IMR-90 (cell line): ENCODE results near the gene CBX5. TPM values are rescaled to one million over a fixed set of nuclear protein-coding genes. Genes with fewer than 3 reads are reported as not detected.
A peak's percentile ranks its signal among the peaks of the same experiment; 100 is the strongest.

Experiments
- ATAC-seq: fragments of 200-7000 bp; cut with Tn5 transposase; 2 replicates; pipeline ENCODE4 v1.9.1; 2020; ENCODE audit warnings: low read depth, mild to moderate bottlenecking, moderate library complexity
- BruUV-seq: library from RNA; stranded (reverse); fragments of 400-500 nt; replicated peaks from 2 replicates; lab custom pipeline; 2021; lab: Mats Ljungman, UMichigan
- CTCF ChIA-PET: fragments of 300-600 bp; formaldehyde crosslinking; extraction: SDS; loops from one replicate; lab custom pipeline; 2021; ENCODE audit warnings: antibody characterized with exemption; lab: Yijun Ruan, JAX
- POLR2A ChIA-PET: fragments of 300-600 bp; sonication (Branson Sonifier 250); formaldehyde crosslinking; loops from one replicate; lab custom pipeline; 2022; ENCODE audit warnings: antibody characterized with exemption; ENCODE audit not compliant: unreplicated experiment; lab: Charles Lee
- DNase-seq: peaks from one replicate; pipeline ENCODE4 v3.0.0; 2013
- H2AFZ ChIP-seq: replicated peaks from 2 replicates; pipeline ENCODE3; 2013; ENCODE audit warnings: low read length, mild to moderate bottlenecking; ENCODE audit not compliant: poor library complexity
- H2AK5ac ChIP-seq: 2 replicates; pipeline ENCODE4 v1.6.1; 2013; ENCODE audit warnings: low read depth, low read length, inconsistent platforms
- H2AK9ac ChIP-seq: replicated peaks from 2 replicates; pipeline ENCODE3; 2013; ENCODE audit warnings: mild to moderate bottlenecking, low read depth, low read length, moderate library complexity; ENCODE audit not compliant: poor library complexity
- H2BK120ac ChIP-seq: 2 replicates; pipeline ENCODE4 v1.6.1; 2013; ENCODE audit warnings: low read depth, low read length, inconsistent platforms
- H2BK15ac ChIP-seq: 3 replicates; pipeline ENCODE4 v1.6.1; 2013; ENCODE audit warnings: low read depth, low read length, inconsistent platforms
- H2BK20ac ChIP-seq: 2 replicates; pipeline ENCODE4 v1.6.1; 2013; ENCODE audit warnings: low read depth, mild to moderate bottlenecking, inconsistent platforms, low read length, moderate library complexity
- H2BK5ac ChIP-seq: 2 replicates; pipeline ENCODE4 v1.6.1; 2013; ENCODE audit warnings: mild to moderate bottlenecking, low read depth, low read length, inconsistent platforms; ENCODE audit not compliant: poor library complexity, severe bottlenecking
- H3K14ac ChIP-seq: replicated peaks from 2 replicates; pipeline ENCODE4 v1.6.1; 2013; ENCODE audit warnings: low read depth, low read length, inconsistent platforms
- H3K18ac ChIP-seq: 2 replicates; pipeline ENCODE4 v1.6.1; 2013; ENCODE audit warnings: low read depth, low read length, control low read depth
- H3K23ac ChIP-seq: 2 replicates; pipeline ENCODE4 v1.6.1; 2013; ENCODE audit warnings: low read depth, low read length, inconsistent platforms
- H3K27ac ChIP-seq: 2 replicates; pipeline ENCODE4 v1.5.1; 2013; ENCODE audit warnings: mild to moderate bottlenecking, control low read depth, low read length; ENCODE audit not compliant: insufficient read depth
- H3K27me3 ChIP-seq: 2 replicates; pipeline ENCODE4 v1.6.1; 2013; ENCODE audit warnings: low read length; ENCODE audit not compliant: control insufficient read depth, insufficient read depth
- H3K36me3 ChIP-seq: 2 replicates; pipeline ENCODE4 v1.6.1; 2013; ENCODE audit warnings: low read length, mixed read lengths; ENCODE audit not compliant: control insufficient read depth, insufficient read depth
- H3K4ac ChIP-seq: 2 replicates; pipeline ENCODE4 v1.6.1; 2013; ENCODE audit warnings: low read depth, low read length, inconsistent platforms
- H3K4me1 ChIP-seq: 2 replicates; pipeline ENCODE4 v1.6.1; 2013; ENCODE audit warnings: low read length, mixed read lengths; ENCODE audit not compliant: control insufficient read depth, insufficient read depth
- H3K4me2 ChIP-seq: 2 replicates; pipeline ENCODE4 v1.6.1; 2013; ENCODE audit warnings: low read depth, mild to moderate bottlenecking, control low read depth, low read length, moderate library complexity
- H3K4me3 ChIP-seq: 2 replicates; pipeline ENCODE4 v1.5.1; 2013; ENCODE audit warnings: low read depth, mild to moderate bottlenecking, control low read depth, low read length, moderate library complexity; ENCODE audit not compliant: insufficient read depth
- H3K56ac ChIP-seq: 2 replicates; pipeline ENCODE4 v1.6.1; 2013; ENCODE audit warnings: low read length, inconsistent platforms; ENCODE audit not compliant: insufficient read depth; ENCODE audit errors: extremely low read depth
- H3K79me1 ChIP-seq, 2 experiments: 2 replicates each; pipeline ENCODE4 v1.6.1; 2013; ENCODE audit warnings: low read length in 2 of 2, inconsistent platforms in 1 of 2, low read depth in 1 of 2
- H3K9ac ChIP-seq: 2 replicates; pipeline ENCODE4 v1.6.1; 2013; ENCODE audit warnings: low read depth, low read length, control low read depth
- H3K9me1 ChIP-seq: 2 replicates; pipeline ENCODE4 v1.6.1; 2013; ENCODE audit warnings: low read length, inconsistent platforms; ENCODE audit not compliant: insufficient read depth
- H3K9me3 ChIP-seq: 2 replicates; pipeline ENCODE4 v1.6.1; 2013; ENCODE audit warnings: low read length; ENCODE audit not compliant: control insufficient read depth, insufficient read depth
- H4K20me1 ChIP-seq: 2 replicates; pipeline ENCODE4 v1.6.1; 2013; ENCODE audit warnings: low read length, inconsistent platforms; ENCODE audit not compliant: insufficient read depth
- H4K5ac ChIP-seq: 2 replicates; pipeline ENCODE4 v1.6.1; 2013; ENCODE audit warnings: mild to moderate bottlenecking, low read depth, low read length, control low read depth
- H4K8ac ChIP-seq, 2 experiments: 2 replicates each; pipeline ENCODE4 v1.6.1; 2013; ENCODE audit warnings: low read depth in 2 of 2, low read length in 2 of 2, control low read depth in 1 of 2, inconsistent platforms in 1 of 2
- H4K91ac ChIP-seq: 2 replicates; pipeline ENCODE4 v1.6.1; 2013; ENCODE audit warnings: low read depth, low read length, inconsistent platforms; ENCODE audit not compliant: insufficient read depth
- CHD1 ChIP-seq: IDR thresholded peaks from 2 replicates; pipeline ENCODE4 v1.6.1; 2012; ENCODE audit warnings: low read depth, low read length, improper control_type of control experiment
- FOS ChIP-seq: fragments of 150-350 bp; IDR thresholded peaks from 2 replicates; pipeline ENCODE4 v1.6.1; 2016; ENCODE audit warnings: low read depth, low read length
- NFE2L2 ChIP-seq: fragments of 150-350 bp; IDR thresholded peaks from 2 replicates; pipeline ENCODE4 v1.6.1; 2016; ENCODE audit warnings: low read depth, mild to moderate bottlenecking, low read length
- POLR2A ChIP-seq: IDR thresholded peaks from 2 replicates; pipeline ENCODE4 v1.6.1; 2012; ENCODE audit warnings: mild to moderate bottlenecking, low read depth, low read length
- RAD21 ChIP-seq: IDR thresholded peaks from 2 replicates; pipeline ENCODE4 v1.6.1; 2012; ENCODE audit warnings: low read length, improper control_type of control experiment
- SMC3 ChIP-seq: fragments of 150-350 bp; IDR thresholded peaks from 2 replicates; pipeline ENCODE4 v1.6.1; 2016; ENCODE audit warnings: low read depth, mild to moderate bottlenecking, antibody characterized with exemption, low read length, moderate library complexity
- WGBS, 2 experiments: methylation state at CpG; one replicate each; pipeline versions ENCODE4 v1.1.5 to v1.1.7; 2013; ENCODE audit warnings: missing lambda C conversion rate in 2 of 2; ENCODE audit not compliant: insufficient read length in 1 of 2; ENCODE audit errors: extremely low coverage in 2 of 2; 5-methylcytosine and 5-hydroxymethylcytosine counted together
- dilution Hi-C: fragments of 300-500 bp; cut with HindIII; formaldehyde crosslinking; loops from one replicate; pipeline ENCODE4 v1.14.3; 2018; ENCODE audit warnings: low sequenced_read_pairs; ENCODE audit not compliant: unreplicated experiment
- in situ Hi-C: fragments of 300-500 bp; cut with MboI; formaldehyde crosslinking; loops from 3 replicates; pipeline ENCODE4 v1.14.3; 2019; ENCODE audit warnings: low sequenced_read_pairs, inconsistent platforms, mixed read lengths
- intact Hi-C: fragments of 100-400 bp; cut with micrococcal nuclease; formaldehyde crosslinking; loops from 2 replicates; pipeline ENCODE4 v1.10.0; 2022
- polyA plus RNA-seq, 3 experiments: library from polyadenylated mRNA; depleted of rRNA; stranded (reverse); fragments of >200 nt; gene quantifications; 2 replicates each; pipeline ENCODE4 v1.2.3, GENCODE V29; 2012; ENCODE audit warnings: low replicate concordance in 1 of 3
- total RNA-seq: library from RNA; depleted of rRNA; stranded (reverse); fragments of >200 nt; gene quantifications from 2 replicates; pipeline ENCODE4 v1.2.3, GENCODE V29; 2012
- TF ChIP-seq, protein P1 (sequence below): conservative IDR thresholded peaks from 2 replicates; pipeline ENCODE4 v1.5.1; 2012; ENCODE audit warnings: mild to moderate bottlenecking, low read depth, low read length, improper control_type of control experiment

CBX5 gene
- total and polyA plus RNA-seq, 2 of the 4 experiments (the other 2 are of a cell fraction): 18.0 to 40.9 TPM

- peak overlapping the region; percentile 14; the same call in 1 of the 2 replicates for H3K9ac ChIP-seq
- peak overlapping the region; percentile 37 for H3K18ac ChIP-seq
- peak; percentile 21 for ATAC-seq
- H3K4me3 ChIP-seq: no peak overlapping the region
- H3K36me3 ChIP-seq: peaks cover 4% of the 10 kb centered on the region; the same call in 1 of the 2 replicates
- no peaks in the 10 kb centered on the region for H3K27me3 ChIP-seq
- WGBS, 2 experiments: 33% methylated on average over 1 of the region's 5 CpGs; no CpG with 5 or more reads in 1 of the 2 experiments
- TF ChIP-seq RAD21 (no peak), POLR2A (no peak), NFE2L2 (no peak), CHD1 (no peak), SMC3 (no peak), FOS (no peak)
- TF ChIP-seq, protein P1, sequence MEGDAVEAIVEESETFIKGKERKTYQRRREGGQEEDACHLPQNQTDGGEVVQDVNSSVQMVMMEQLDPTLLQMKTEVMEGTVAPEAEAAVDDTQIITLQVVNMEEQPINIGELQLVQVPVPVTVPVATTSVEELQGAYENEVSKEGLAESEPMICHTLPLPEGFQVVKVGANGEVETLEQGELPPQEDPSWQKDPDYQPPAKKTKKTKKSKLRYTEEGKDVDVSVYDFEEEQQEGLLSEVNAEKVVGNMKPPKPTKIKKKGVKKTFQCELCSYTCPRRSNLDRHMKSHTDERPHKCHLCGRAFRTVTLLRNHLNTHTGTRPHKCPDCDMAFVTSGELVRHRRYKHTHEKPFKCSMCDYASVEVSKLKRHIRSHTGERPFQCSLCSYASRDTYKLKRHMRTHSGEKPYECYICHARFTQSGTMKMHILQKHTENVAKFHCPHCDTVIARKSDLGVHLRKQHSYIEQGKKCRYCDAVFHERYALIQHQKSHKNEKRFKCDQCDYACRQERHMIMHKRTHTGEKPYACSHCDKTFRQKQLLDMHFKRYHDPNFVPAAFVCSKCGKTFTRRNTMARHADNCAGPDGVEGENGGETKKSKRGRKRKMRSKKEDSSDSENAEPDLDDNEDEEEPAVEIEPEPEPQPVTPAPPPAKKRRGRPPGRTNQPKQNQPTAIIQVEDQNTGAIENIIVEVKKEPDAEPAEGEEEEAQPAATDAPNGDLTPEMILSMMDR: no peak
- H4K91ac ChIP-seq: peak overlapping the region; percentile 58; the same call in 1 of the 2 replicates
- H2AK9ac ChIP-seq: no peak overlapping the region
- H2BK15ac ChIP-seq: peak overlapping the region; percentile 15; the same call in 1 of the 3 replicates
- peak overlapping the region; percentile 84; the same call in 1 of the 2 replicates for H3K23ac ChIP-seq
- DNase-seq: no peak
- intact Hi-C loops (no loop called here), dilution Hi-C loops (no loop called here), in situ Hi-C loops (no loop called here)
- H2AK5ac ChIP-seq: no peak overlapping the region
- ChIA-PET POLR2A (no interaction called here), CTCF (interaction anchor here (1.0 kb wide), 2 partner anchors 10 to 23 kb away, joined by 3 to 4 read pairs; no protein-coding TSS in a partner anchor)
- H4K5ac ChIP-seq: peak overlapping the region; percentile 62; the same call in 1 of the 2 replicates
- no peak overlapping the region for H2AFZ ChIP-seq
- peaks cover 3% of the 10 kb centered on the region for H3K9me1 ChIP-seq
- H3K4me2 ChIP-seq: peak overlapping the region; percentile 90
- H3K4me1 ChIP-seq: peaks cover 19% of the 10 kb centered on the region
- H3K4ac ChIP-seq: peak overlapping the region; percentile 90; the same call in 1 of the 2 replicates
- H4K8ac ChIP-seq: peak overlapping the region in 1 of 2 experiments; percentile 68; a peak in 2 of 4 replicates
- no peaks in the 10 kb centered on the region for H3K9me3 ChIP-seq
- H3K14ac ChIP-seq: peak overlapping the region; percentile 94; the same call in 1 of the 2 replicates
- H3K79me1 ChIP-seq: peaks cover 13 to 68% of the 10 kb centered on the region in 2 experiments
- H3K27ac ChIP-seq: peak overlapping the region; percentile 61; the same call in 1 of the 2 replicates
- H2BK5ac ChIP-seq: peak overlapping the region; percentile 96
- H2BK20ac ChIP-seq: peak overlapping the region; percentile 77; the same call in 1 of the 2 replicates
- no TSS peak for BruUV-seq
- peak overlapping the region; percentile 44; the same call in 1 of the 2 replicates for H3K56ac ChIP-seq
- peak overlapping the region; percentile 87 for H2BK120ac ChIP-seq
- no peaks in the 10 kb centered on the region for H4K20me1 ChIP-seq
Observed at GRCh38 chr12:54261815-54262402, 18.0 kb downstream of the CBX5 start.
